ENCODE results near the gene AXL. TPM values are rescaled to one million over a fixed set of nuclear protein-coding genes. Genes with fewer than 3 reads are reported as not detected.
"Not testable (repeated sequence)": the region's sequence is repeated elsewhere in the genome, so short reads cannot be mapped to it uniquely, and the experiment has no call there.

Gene AXL
- total RNA-seq, 1 donor from 2014 or later, result not detected

- POLR2A ChIA-PET, result no interaction called here
- CTCF ChIA-PET, result no interaction called here
- Mint-ChIP-seq H3K4me1 (peaks cover 2% of the 10 kb centered on the region), H3K36me3 (ENCODE audit: low read depth) (no peaks in the 10 kb centered on the region), H3K27ac (no peak overlapping the region), H3K4me3 (no peak overlapping the region), H3K27me3 (peaks cover 49% of the 10 kb centered on the region), H3K9me3 (no peaks in the 10 kb centered on the region)
- no peak for DNase-seq
- TF ChIP-seq, protein P1, sequence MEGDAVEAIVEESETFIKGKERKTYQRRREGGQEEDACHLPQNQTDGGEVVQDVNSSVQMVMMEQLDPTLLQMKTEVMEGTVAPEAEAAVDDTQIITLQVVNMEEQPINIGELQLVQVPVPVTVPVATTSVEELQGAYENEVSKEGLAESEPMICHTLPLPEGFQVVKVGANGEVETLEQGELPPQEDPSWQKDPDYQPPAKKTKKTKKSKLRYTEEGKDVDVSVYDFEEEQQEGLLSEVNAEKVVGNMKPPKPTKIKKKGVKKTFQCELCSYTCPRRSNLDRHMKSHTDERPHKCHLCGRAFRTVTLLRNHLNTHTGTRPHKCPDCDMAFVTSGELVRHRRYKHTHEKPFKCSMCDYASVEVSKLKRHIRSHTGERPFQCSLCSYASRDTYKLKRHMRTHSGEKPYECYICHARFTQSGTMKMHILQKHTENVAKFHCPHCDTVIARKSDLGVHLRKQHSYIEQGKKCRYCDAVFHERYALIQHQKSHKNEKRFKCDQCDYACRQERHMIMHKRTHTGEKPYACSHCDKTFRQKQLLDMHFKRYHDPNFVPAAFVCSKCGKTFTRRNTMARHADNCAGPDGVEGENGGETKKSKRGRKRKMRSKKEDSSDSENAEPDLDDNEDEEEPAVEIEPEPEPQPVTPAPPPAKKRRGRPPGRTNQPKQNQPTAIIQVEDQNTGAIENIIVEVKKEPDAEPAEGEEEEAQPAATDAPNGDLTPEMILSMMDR (IDR thresholded peaks at IDR 0.05), result no peak
- no peak for ATAC-seq (ENCODE audit: low read depth)
- intact Hi-C loops (cut with micrococcal nuclease), result no loop called here
Observed at GRCh38 chr19:41193430-41194156, 25.4 kb upstream of the AXL start.

GRCh38 chr19:41194157-41194552 is 24.9 kb upstream of the AXL start:
- Mint-ChIP-seq H3K4me1 (peaks cover 2% of the 10 kb centered on the region), H3K4me3 (no peak overlapping the region), H3K36me3 (ENCODE audit: low read depth) (no peaks in the 10 kb centered on the region), H3K27ac (no peak overlapping the region), H3K27me3 (peaks cover 53% of the 10 kb centered on the region), H3K9me3 (no peaks in the 10 kb centered on the region)
- CTCF ChIA-PET, result no interaction called here
- intact Hi-C loops (cut with micrococcal nuclease), result no loop called here
- POLR2A ChIA-PET, result no interaction called here
- DNase-seq (no peak), ATAC-seq (ENCODE audit: low read depth) (no peak)
- TF ChIP-seq, protein P1 (IDR thresholded peaks at IDR 0.05), result no peak

DNA sequence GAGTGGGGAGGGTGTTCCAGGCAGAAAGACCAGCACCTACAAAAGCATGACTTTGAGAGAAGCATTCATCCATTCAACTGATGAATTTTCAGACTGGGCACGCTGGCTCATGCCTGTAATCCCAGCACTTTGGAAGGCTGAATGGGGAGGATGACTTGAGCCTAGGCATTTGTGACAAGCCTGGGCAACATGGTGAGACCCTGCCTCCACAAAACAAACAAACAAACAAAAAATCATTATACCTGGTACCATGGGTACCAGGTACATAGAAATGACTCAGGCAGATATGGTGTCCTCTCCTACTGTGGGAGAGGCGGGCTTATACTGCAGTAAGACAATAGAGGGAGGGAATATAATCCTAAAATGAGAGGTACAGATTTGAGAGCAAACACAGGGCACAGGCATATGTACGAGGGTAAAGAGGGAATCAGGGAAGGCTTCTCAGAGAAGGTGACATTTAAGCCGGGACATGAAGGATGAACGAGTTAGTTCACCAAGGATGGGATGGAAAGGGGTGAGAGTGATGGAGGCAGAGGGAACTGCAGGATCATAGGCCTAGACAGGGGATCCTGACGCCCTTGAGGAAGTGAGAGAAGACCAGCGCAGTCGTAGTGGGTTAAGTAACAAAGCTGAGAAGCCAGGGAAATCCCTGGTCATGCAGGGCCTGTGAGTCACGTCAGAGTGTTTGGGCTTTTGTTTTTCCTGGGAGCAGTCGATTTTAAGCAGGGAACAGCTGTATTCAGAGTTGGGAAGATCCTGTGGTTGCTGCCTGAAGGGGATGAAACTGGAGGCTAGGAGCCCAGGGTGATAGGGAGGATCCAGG is 23.1 kb upstream of the AXL start:
- Mint-ChIP-seq H3K4me1 (peaks cover 2% of the 10 kb centered on the region), H3K27me3 (peaks cover 42% of the 10 kb centered on the region), H3K27ac (no peak overlapping the region), H3K9me3 (no peaks in the 10 kb centered on the region), H3K4me3 (no peak overlapping the region), H3K36me3 (ENCODE audit: low read depth) (no peaks in the 10 kb centered on the region)
- no peak for ATAC-seq (ENCODE audit: low read depth)
- ChIA-PET POLR2A (no interaction called here), CTCF (no interaction called here)
- TF ChIP-seq, protein P1 (IDR thresholded peaks at IDR 0.05), result no peak
- no peak for DNase-seq
- intact Hi-C loops (cut with micrococcal nuclease), result no loop called here

DNA sequence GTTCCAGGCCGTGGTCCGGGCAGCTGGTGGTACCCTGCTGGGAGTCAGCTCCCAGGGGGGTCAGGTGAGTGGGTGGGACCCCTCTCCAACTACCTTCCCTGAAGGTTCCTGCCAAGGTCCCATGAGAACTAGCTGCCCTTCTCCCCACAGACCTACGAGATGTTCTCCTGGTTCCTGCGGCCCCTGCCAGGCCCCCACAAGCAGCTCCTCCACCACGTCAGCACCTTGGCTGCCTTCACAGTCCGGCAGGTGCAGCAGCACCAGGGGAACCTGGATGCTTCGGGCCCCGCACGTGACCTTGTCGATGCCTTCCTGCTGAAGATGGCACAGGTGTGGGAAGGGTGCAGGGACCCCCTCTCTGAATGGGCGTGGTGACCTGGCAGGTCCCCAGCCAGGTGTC is 20.5 kb upstream of the AXL start:
- H3K36me3 Mint-ChIP-seq (ENCODE audit: low read depth), result no peaks in the 10 kb centered on the region
- DNase-seq, result no peak
- TF ChIP-seq, protein P1 (IDR thresholded peaks at IDR 0.05), result no peak
- no peak overlapping the region for H3K27ac Mint-ChIP-seq
- no peaks in the 10 kb centered on the region for H3K9me3 Mint-ChIP-seq
- no peaks in the 10 kb centered on the region for H3K4me1 Mint-ChIP-seq
- intact Hi-C loops (cut with micrococcal nuclease), result no loop called here
- H3K4me3 Mint-ChIP-seq, result no peak overlapping the region
- CTCF ChIA-PET, result no interaction called here
- POLR2A ChIA-PET, result no interaction called here
- H3K27me3 Mint-ChIP-seq, result peaks cover 27% of the 10 kb centered on the region
- ATAC-seq (ENCODE audit: low read depth), result no peak

- POLR2A ChIA-PET, result interaction anchor here (1.4 to 1.7 kb wide), 3 partner anchors 60 to 150 kb away, joined by 3 to 44 read pairs (median 26); partner anchors contain the start of genes CCDC97 and HNRNPUL1
- Mint-ChIP-seq H3K9me3 (no peaks in the 10 kb centered on the region), H3K4me3 (no peak overlapping the region), H3K4me1 (no peaks in the 10 kb centered on the region), H3K36me3 (ENCODE audit: low read depth) (no peaks in the 10 kb centered on the region), H3K27ac (no peak overlapping the region), H3K27me3 (peaks cover 8% of the 10 kb centered on the region)
- TF ChIP-seq, protein P1 (IDR thresholded peaks at IDR 0.05), result no peak
- DNase-seq, result no peak
- ATAC-seq (ENCODE audit: low read depth), result no peak
- intact Hi-C loops (cut with micrococcal nuclease), result loop anchor here (5.0 kb wide), 1 partner anchor 244 kb away; no protein-coding TSS in a partner anchor
- CTCF ChIA-PET, result interaction anchor here (1.4 to 3.2 kb wide), 3 partner anchors 60 to 105 kb away, joined by 3 to 45 read pairs (median 29); partner anchors contain the start of genes CCDC97 and HNRNPUL1
Observed at GRCh38 chr19:41203371-41203770, 15.7 kb upstream of the AXL start.

GRCh38 chr19:41204338-41204737 is 14.7 kb upstream of the AXL start:
- not testable (repeated sequence) for H3K27me3 Mint-ChIP-seq; H3K4me1 Mint-ChIP-seq; H3K4me3 Mint-ChIP-seq; H3K9me3 Mint-ChIP-seq; H3K27ac Mint-ChIP-seq; H3K36me3 Mint-ChIP-seq (ENCODE audit: low read depth)
- DNase-seq, result peak; percentile 46
- ChIA-PET CTCF (interaction anchor here (0.6 to 3.2 kb wide), 17 partner anchors 56 to 393 kb away, joined by 3 to 45 read pairs (median 3); partner anchors contain the start of genes CCDC97, DMAC2, HNRNPUL1 and TGFB1), POLR2A (interaction anchor here (0.5 to 1.7 kb wide), 10 partner anchors 59 to 1207 kb away, joined by 3 to 44 read pairs (median 5); partner anchors contain the start of genes CCDC97, HNRNPUL1 and ZNF546)
- intact Hi-C loops (cut with micrococcal nuclease), result loop anchor here (1.0 to 5.0 kb wide), 5 partner anchors 58 to 391 kb away; partner anchors contain the start of gene TGFB1
- ATAC-seq (ENCODE audit: low read depth), result peak; percentile 99

Measured in activated B cell treated with CpG ODN at 0.5 μM for 24 hours (primary cell).